ENCODE results near the gene PWWP2A. TPM values are rescaled to one million over a fixed set of nuclear protein-coding genes. Genes with fewer than 3 reads are reported as not detected.
A peak's percentile ranks its signal among the peaks of the same experiment; 100 is the strongest.

Gene PWWP2A
- total and polyA plus RNA-seq, 10 of the 15 experiments (the other 5 are each of a cell fraction or from before 2014, with no cell fraction given), result 5.7 to 26.1 (median 17.7) TPM

GRCh38 chr5:160165137-160166068 is 46.2 kb upstream of the PWWP2A start:
- BruUV-seq (replicated peaks), result no TSS peak
- ChIA-PET RAD21 (ENCODE audit: unreplicated experiment) (interaction anchor here (1.6 kb wide), 1 partner anchor 85 kb away, joined by 3 read pairs; no protein-coding TSS in a partner anchor), POLR2A (interaction anchor here (1.1 kb wide), 1 partner anchor 19 kb away, joined by 6 read pairs; no protein-coding TSS in a partner anchor)

DNA sequence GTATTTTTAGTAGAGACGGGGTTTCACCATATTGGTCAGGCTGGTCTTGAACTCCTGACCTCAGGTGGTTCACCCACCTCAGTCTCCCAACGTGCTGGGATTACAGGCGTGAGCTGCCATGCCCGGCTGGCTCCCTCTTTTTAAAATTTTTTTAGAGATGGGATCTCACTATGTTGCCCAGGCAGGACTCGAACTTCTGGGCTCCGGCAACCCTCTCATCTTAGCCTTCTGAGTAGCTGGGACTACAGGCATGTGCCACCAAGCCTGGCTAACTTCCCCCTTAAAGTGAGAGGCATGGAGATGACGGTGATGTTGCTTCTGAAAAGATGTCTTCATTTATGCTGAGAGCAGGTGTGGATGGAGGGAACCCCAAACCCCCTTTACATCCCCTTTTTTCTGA is 43.7 kb upstream of the PWWP2A start:
- H2AFZ ChIP-seq (ENCODE audit: control insufficient read depth, low read depth, low read length), result no peak overlapping the region
- BruUV-seq (replicated peaks), result no TSS peak
- H3K79me2 ChIP-seq (ENCODE audit: control insufficient read depth, insufficient read depth, low read length), result no peaks in the 10 kb centered on the region
- no peak overlapping the region for H3K4me3 ChIP-seq
- no peak overlapping the region for H3K9ac ChIP-seq (ENCODE audit: control insufficient read depth, insufficient read depth, low read length)
- H4K20me1 ChIP-seq (ENCODE audit: control insufficient read depth, insufficient read depth), result no peaks in the 10 kb centered on the region
- no peak overlapping the region for H3K27ac ChIP-seq (ENCODE audit: control insufficient read depth, insufficient read depth)
- ChIA-PET SMC1A (ENCODE audit: uncharacterized antibody, unreplicated experiment) (no interaction called here), RAD21 (ENCODE audit: unreplicated experiment) (interaction anchor here (0.7 kb wide), 1 partner anchor 86 kb away, joined by 5 read pairs; no protein-coding TSS in a partner anchor), CTCF (no interaction called here), POLR2A (interaction anchor here (0.6 kb wide), 1 partner anchor 1975 kb away, joined by 3 read pairs; no protein-coding TSS in a partner anchor)
- H3K36me3 ChIP-seq (ENCODE audit: control insufficient read depth in 2 of 2, insufficient read depth in 2 of 2, low read length in 1 of 2), result no peaks in the 10 kb centered on the region
- H3K4me1 ChIP-seq (ENCODE audit: control insufficient read depth, insufficient read depth, low read length), result peaks cover 16% of the 10 kb centered on the region
- in situ Hi-C loops (cut with MboI) (no loop called here), intact Hi-C loops (cut with micrococcal nuclease; ENCODE audit: unreplicated experiment) (no loop called here)
- ATAC-seq, result no peak
- no peak for FAIRE-seq
- no peaks in the 10 kb centered on the region for H3K9me3 ChIP-seq (replicated peaks; ENCODE audit: control insufficient read depth, insufficient read depth, low read length)
- H3K27me3 ChIP-seq (replicated peaks in 1 of 2; ENCODE audit: control insufficient read depth in 2 of 2, insufficient read depth in 2 of 2, low read length in 1 of 2), result no peaks in the 10 kb centered on the region
- no peak overlapping the region for H3K4me2 ChIP-seq (ENCODE audit: control insufficient read depth, insufficient read depth)
- no peak for DNase-seq (ENCODE audit: low read depth, low spot score)
- WGBS (ENCODE audit: insufficient coverage, insufficient replicate concordance, low lambda C conversion rate, missing lambda C conversion rate), result 74% methylated on average over 7 of the region's 7 CpGs
- no peak for TF ChIP-seq KLF5 (IDR thresholded peaks at IDR 0.05; ENCODE audit: partially characterized antibody)
- no peak for TF ChIP-seq BMI1 (IDR thresholded peaks at IDR 0.05; ENCODE audit: borderline replicate concordance)
- no peak for TF ChIP-seq SREBF2 (IDR thresholded peaks at IDR 0.05; ENCODE audit: low read length)
- no peak for TF ChIP-seq RBBP5 (conservative IDR thresholded peaks at IDR 0.05)
- no peak for TF ChIP-seq TCF12 (IDR thresholded peaks at IDR 0.05; ENCODE audit: low read depth, low read length)
- TF ChIP-seq HDAC6 (IDR thresholded peaks at IDR 0.05; ENCODE audit: unreplicated experiment), result no peak
- no peak for TF ChIP-seq PKNOX1 (IDR thresholded peaks at IDR 0.05)
- TF ChIP-seq ELK1 (IDR thresholded peaks at IDR 0.05; ENCODE audit: low read depth, low read length), result no peak
- no peak for TF ChIP-seq CHD2 (IDR thresholded peaks at IDR 0.05; ENCODE audit: borderline replicate concordance, low read depth, low read length)
- TF ChIP-seq RB1 (IDR thresholded peaks at IDR 0.05; ENCODE audit: borderline replicate concordance), result no peak
- no peak for TF ChIP-seq RAD21 (IDR thresholded peaks at IDR 0.05; ENCODE audit: insufficient read depth, low read depth, low read length)
- TF ChIP-seq YBX1 (IDR thresholded peaks at IDR 0.05), result no peak

More at GRCh38 chr5:160165137-160166068, 46.2 kb upstream of the PWWP2A start:
- 11% methylated on average over 15 of the region's 15 CpGs for WGBS (ENCODE audit: insufficient coverage, insufficient replicate concordance, low lambda C conversion rate, missing lambda C conversion rate)
- DNase-seq (ENCODE audit: low read depth, low spot score), result no peak
- SMC1A ChIA-PET (ENCODE audit: uncharacterized antibody, unreplicated experiment), result interaction anchor here (1.2 kb wide), 1 partner anchor 11 kb away, joined by 3 read pairs; no protein-coding TSS in a partner anchor
- in situ Hi-C loops (cut with MboI), result no loop called here
- intact Hi-C loops (cut with micrococcal nuclease; ENCODE audit: unreplicated experiment), result no loop called here
- H3K27ac ChIP-seq (ENCODE audit: control insufficient read depth, insufficient read depth), result no peak overlapping the region
- no peaks in the 10 kb centered on the region for H3K9me3 ChIP-seq (replicated peaks; ENCODE audit: control insufficient read depth, insufficient read depth, low read length)
- H3K4me1 ChIP-seq (ENCODE audit: control insufficient read depth, insufficient read depth, low read length), result peaks cover 8% of the 10 kb centered on the region
- H3K9ac ChIP-seq (ENCODE audit: control insufficient read depth, insufficient read depth, low read length), result no peak overlapping the region
- H3K36me3 ChIP-seq (ENCODE audit: control insufficient read depth in 2 of 2, insufficient read depth in 2 of 2, low read length in 1 of 2), result no peaks in the 10 kb centered on the region
- no peak overlapping the region; the same call in 1 of the 2 replicates for H2AFZ ChIP-seq (ENCODE audit: control insufficient read depth, low read depth, low read length)
- no peak overlapping the region for H3K4me3 ChIP-seq
- H3K79me2 ChIP-seq (ENCODE audit: control insufficient read depth, insufficient read depth, low read length), result no peaks in the 10 kb centered on the region
- TF ChIP-seq RUNX3 (IDR thresholded peaks at IDR 0.05; ENCODE audit: low read length) (0 out of 2 replicates have a peak, but pooled peaks have one; percentile 5), CREM (IDR thresholded peaks at IDR 0.05; ENCODE audit: low read depth) (no peak), WRNIP1 (IDR thresholded peaks at IDR 0.05; ENCODE audit: borderline replicate concordance, low read depth, low read length) (no peak)
- CTCF ChIA-PET, result no interaction called here
- no peaks in the 10 kb centered on the region for H4K20me1 ChIP-seq (ENCODE audit: control insufficient read depth, insufficient read depth)
- ATAC-seq, result peak; percentile 41
- no peak overlapping the region for H3K4me2 ChIP-seq (ENCODE audit: control insufficient read depth, insufficient read depth)
- H3K27me3 ChIP-seq (replicated peaks in 1 of 2; ENCODE audit: control insufficient read depth in 2 of 2, insufficient read depth in 2 of 2, low read length in 1 of 2), result no peaks in the 10 kb centered on the region
- FAIRE-seq, result no peak

Measured in GM12878 (cell line).